Panc1 (cell line): ENCODE data around the gene FAM89A. TPM values are rescaled to one million over a fixed set of nuclear protein-coding genes. Genes with fewer than 3 reads are reported as not detected.

Experiments used
- ATAC-seq: fragments of 200-7000 bp; cut with Tn5 transposase; 2 replicates; pipeline ENCODE4 v1.9.1; 2020; ENCODE audit warnings: mild to moderate bottlenecking, moderate library complexity
- BruUV-seq: library from RNA; stranded (reverse); fragments of 400-500 nt; replicated peaks from 2 replicates; lab custom pipeline; 2021; lab: Mats Ljungman, UMichigan
- CTCF ChIA-PET: fragments of 300-600 bp; sonication (Branson Sonifier 250); formaldehyde crosslinking; loops from one replicate; lab custom pipeline; 2022; ENCODE audit warnings: antibody characterized with exemption; lab: Charles Lee
- POLR2A ChIA-PET: fragments of 300-600 bp; sonication (Branson Sonifier 250); formaldehyde crosslinking; loops from one replicate; lab custom pipeline; 2022; ENCODE audit warnings: antibody characterized with exemption; lab: Charles Lee
- DNase-seq: peaks from one replicate; pipeline ENCODE4 v3.0.0-alpha.2; 2010; ENCODE audit warnings: low read depth, low spot score
- H3K27ac ChIP-seq: 2 replicates; pipeline ENCODE4 v1.5.1; 2011; ENCODE audit warnings: mild to moderate bottlenecking, low read length, inconsistent platforms
- H3K27me3 ChIP-seq: fragments of 200-500 bp; sonication (Bioruptor generic); 2 replicates; pipeline ENCODE4 v1.6.0; 2014; ENCODE audit warnings: low read length, inconsistent platforms; ENCODE audit not compliant: control insufficient read depth, insufficient read depth
- H3K36me3 ChIP-seq: fragments of 200-500 bp; sonication (Bioruptor generic); 2 replicates; pipeline ENCODE4 v1.5.1; 2014; ENCODE audit warnings: inconsistent platforms, mild to moderate bottlenecking, low read length, moderate library complexity; ENCODE audit not compliant: control insufficient read depth, insufficient read depth
- H3K4me1 ChIP-seq: 2 replicates; pipeline ENCODE4 v1.5.1; 2011; ENCODE audit warnings: inconsistent platforms, mild to moderate bottlenecking, low read length, moderate library complexity; ENCODE audit not compliant: control insufficient read depth, insufficient read depth
- H3K4me3 ChIP-seq, 2 experiments: 2 replicates each; pipeline ENCODE4 v1.5.1; 2011 to 2012; ENCODE audit warnings: low read depth in 2 of 2, low read length in 2 of 2, mild to moderate bottlenecking in 2 of 2, inconsistent platforms in 1 of 2, moderate library complexity in 1 of 2
- H3K9me3 ChIP-seq: fragments of 200-500 bp; sonication (Bioruptor generic); 2 replicates; pipeline ENCODE4 v1.5.1; 2014; ENCODE audit warnings: low read depth, mild to moderate bottlenecking, inconsistent platforms, low read length, moderate library complexity; ENCODE audit not compliant: control insufficient read depth, insufficient read depth
- POLR2AphosphoS5 ChIP-seq: IDR thresholded peaks from 2 replicates; pipeline ENCODE4 v1.6.1; 2012; ENCODE audit warnings: mild to moderate bottlenecking, low read depth, low read length, moderate library complexity
- SIN3A ChIP-seq: IDR thresholded peaks from 2 replicates; pipeline ENCODE4 v1.6.1; 2012; ENCODE audit warnings: low read depth, mild to moderate bottlenecking, low read length, moderate library complexity, borderline replicate concordance; ENCODE audit not compliant: insufficient read depth
- TCF7L2 ChIP-seq: IDR thresholded peaks from 2 replicates; pipeline ENCODE4 v1.6.1; 2011; ENCODE audit warnings: mild to moderate bottlenecking, low read depth, low read length, inconsistent platforms
- in situ Hi-C: cut with HindIII; loops from 2 replicates; pipeline ENCODE4 v1.10.0; 2016; ENCODE audit warnings: low sequenced_read_pairs, low pct_unique_long_range_greater_than_20kb
- intact Hi-C: fragments of 100-400 bp; cut with micrococcal nuclease; formaldehyde crosslinking; loops from one replicate; pipeline ENCODE4 v1.10.0; 2022; ENCODE audit not compliant: unreplicated experiment
- total RNA-seq: library from RNA; stranded (reverse); gene quantifications from one replicate; pipeline ENCODE4 v1.2.1, GENCODE V29; 2021; ENCODE audit not compliant: unreplicated experiment
- TF ChIP-seq, protein P1 (sequence below): fragments of 450-650 bp; IDR thresholded peaks from 2 replicates; pipeline ENCODE4 v1.5.1; 2017; ENCODE audit warnings: mild to moderate bottlenecking
- TF ChIP-seq, protein P2 (sequence below), 2 experiments: IDR thresholded peaks; 2 replicates each; pipeline ENCODE4 v1.6.1; 2011 to 2012; ENCODE audit warnings: low read depth in 2 of 2, control low read depth in 1 of 2, low read length in 1 of 2, mild to moderate bottlenecking in 1 of 2, moderate library complexity in 1 of 2; ENCODE audit not compliant: insufficient read depth in 1 of 2

Gene FAM89A
- total RNA-seq, 1 experiment from 2014 or later: 2.2 TPM

DNA sequence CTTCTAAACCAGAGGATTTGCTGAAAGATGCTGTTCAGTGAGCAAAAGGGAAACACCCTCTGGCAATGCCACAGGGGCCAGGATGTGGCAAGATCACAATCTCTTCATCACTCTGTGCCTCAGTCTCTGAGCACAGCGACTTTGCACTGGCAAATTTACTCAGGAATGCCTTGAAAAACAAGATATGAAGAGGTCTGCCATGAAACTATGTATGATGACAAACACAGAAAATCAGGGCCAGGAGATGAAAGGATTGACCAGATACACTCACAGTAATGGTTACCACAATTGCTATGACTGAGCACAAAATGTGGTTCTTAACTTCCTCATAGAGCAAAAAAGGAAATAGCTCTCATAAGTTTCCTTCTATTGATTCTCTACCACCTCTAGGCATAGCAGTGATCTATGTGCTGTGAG, 67.2 kb downstream of the FAM89A start:
- in situ Hi-C loops (no loop called here), intact Hi-C loops (no loop called here)
- Histone ChIP-seq H3K4me1 (peaks cover 9% of the 10 kb centered on the region), H3K27me3 (no peaks in the 10 kb centered on the region), H3K9me3 (no peaks in the 10 kb centered on the region), H3K4me3 (no peak overlapping the region), H3K36me3 (no peaks in the 10 kb centered on the region; the same call in 1 of the 2 replicates), H3K27ac (no peak overlapping the region)
- ATAC-seq: no peak
- ChIA-PET CTCF (no interaction called here), POLR2A (no interaction called here)
- BruUV-seq: no TSS peak
- DNase-seq: no peak
- no peak for TF ChIP-seq POLR2AphosphoS5
- no peak for TF ChIP-seq TCF7L2
- TF ChIP-seq, protein P1, sequence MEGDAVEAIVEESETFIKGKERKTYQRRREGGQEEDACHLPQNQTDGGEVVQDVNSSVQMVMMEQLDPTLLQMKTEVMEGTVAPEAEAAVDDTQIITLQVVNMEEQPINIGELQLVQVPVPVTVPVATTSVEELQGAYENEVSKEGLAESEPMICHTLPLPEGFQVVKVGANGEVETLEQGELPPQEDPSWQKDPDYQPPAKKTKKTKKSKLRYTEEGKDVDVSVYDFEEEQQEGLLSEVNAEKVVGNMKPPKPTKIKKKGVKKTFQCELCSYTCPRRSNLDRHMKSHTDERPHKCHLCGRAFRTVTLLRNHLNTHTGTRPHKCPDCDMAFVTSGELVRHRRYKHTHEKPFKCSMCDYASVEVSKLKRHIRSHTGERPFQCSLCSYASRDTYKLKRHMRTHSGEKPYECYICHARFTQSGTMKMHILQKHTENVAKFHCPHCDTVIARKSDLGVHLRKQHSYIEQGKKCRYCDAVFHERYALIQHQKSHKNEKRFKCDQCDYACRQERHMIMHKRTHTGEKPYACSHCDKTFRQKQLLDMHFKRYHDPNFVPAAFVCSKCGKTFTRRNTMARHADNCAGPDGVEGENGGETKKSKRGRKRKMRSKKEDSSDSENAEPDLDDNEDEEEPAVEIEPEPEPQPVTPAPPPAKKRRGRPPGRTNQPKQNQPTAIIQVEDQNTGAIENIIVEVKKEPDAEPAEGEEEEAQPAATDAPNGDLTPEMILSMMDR: no peak

DNA sequence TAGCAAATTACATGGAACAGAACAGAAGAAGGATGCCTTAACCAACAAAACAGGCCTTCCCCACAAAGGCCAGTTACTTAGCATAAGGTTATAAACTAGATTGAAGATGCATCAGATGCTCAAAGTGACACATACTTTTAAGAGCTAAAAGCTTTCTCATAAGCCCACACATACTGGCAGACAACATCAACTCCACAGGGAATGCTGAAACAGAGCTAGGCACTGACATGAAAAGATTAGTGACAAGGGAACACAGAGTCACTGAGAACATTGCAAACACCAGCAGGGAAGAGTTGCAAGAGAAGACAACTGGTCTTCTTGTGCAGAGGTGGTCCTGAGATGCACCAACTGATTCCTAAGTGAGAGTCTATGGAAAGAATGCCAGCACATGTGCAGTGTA, 68.3 kb downstream of the FAM89A start:
- no peaks in the 10 kb centered on the region for H3K27me3 ChIP-seq
- TF ChIP-seq POLR2AphosphoS5: no peak
- TF ChIP-seq TCF7L2: no peak
- TF ChIP-seq, protein P1: no peak
- TF ChIP-seq, protein P2, sequence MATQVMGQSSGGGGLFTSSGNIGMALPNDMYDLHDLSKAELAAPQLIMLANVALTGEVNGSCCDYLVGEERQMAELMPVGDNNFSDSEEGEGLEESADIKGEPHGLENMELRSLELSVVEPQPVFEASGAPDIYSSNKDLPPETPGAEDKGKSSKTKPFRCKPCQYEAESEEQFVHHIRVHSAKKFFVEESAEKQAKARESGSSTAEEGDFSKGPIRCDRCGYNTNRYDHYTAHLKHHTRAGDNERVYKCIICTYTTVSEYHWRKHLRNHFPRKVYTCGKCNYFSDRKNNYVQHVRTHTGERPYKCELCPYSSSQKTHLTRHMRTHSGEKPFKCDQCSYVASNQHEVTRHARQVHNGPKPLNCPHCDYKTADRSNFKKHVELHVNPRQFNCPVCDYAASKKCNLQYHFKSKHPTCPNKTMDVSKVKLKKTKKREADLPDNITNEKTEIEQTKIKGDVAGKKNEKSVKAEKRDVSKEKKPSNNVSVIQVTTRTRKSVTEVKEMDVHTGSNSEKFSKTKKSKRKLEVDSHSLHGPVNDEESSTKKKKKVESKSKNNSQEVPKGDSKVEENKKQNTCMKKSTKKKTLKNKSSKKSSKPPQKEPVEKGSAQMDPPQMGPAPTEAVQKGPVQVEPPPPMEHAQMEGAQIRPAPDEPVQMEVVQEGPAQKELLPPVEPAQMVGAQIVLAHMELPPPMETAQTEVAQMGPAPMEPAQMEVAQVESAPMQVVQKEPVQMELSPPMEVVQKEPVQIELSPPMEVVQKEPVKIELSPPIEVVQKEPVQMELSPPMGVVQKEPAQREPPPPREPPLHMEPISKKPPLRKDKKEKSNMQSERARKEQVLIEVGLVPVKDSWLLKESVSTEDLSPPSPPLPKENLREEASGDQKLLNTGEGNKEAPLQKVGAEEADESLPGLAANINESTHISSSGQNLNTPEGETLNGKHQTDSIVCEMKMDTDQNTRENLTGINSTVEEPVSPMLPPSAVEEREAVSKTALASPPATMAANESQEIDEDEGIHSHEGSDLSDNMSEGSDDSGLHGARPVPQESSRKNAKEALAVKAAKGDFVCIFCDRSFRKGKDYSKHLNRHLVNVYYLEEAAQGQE (IDR thresholded peaks at IDR 0.05; ENCODE audit: insufficient read depth in 1 of 2, low read depth in 2 of 2, low read length in 1 of 2): no peak
- no peak for TF ChIP-seq SIN3A
- DNase-seq (no peak), ATAC-seq (no peak)
- no TSS peak for BruUV-seq
- no peaks in the 10 kb centered on the region for H3K9me3 ChIP-seq
- no peak overlapping the region for H3K4me3 ChIP-seq
- in situ Hi-C loops (no loop called here), intact Hi-C loops (no loop called here)
- H3K36me3 ChIP-seq: no peaks in the 10 kb centered on the region
- ChIA-PET CTCF (no interaction called here), POLR2A (interaction anchor here (0.7 kb wide), 1 partner anchor 12 kb away, joined by 4 read pairs; no protein-coding TSS in a partner anchor)
- no peak overlapping the region for H3K27ac ChIP-seq
- H3K4me1 ChIP-seq: no peaks in the 10 kb centered on the region; the same call in 1 of the 2 replicates
